HG02970 (cell line): ENCODE results near the gene MED22.
"Not testable (repeated sequence)": the region's sequence is repeated elsewhere in the genome, so short reads cannot be mapped to it uniquely, and the experiment has no call there.

Experiments
- ATAC-seq: cut with Tn5 transposase; IDR thresholded peaks from one replicate; pipeline ENCODE4 v1.9.1; 2021; ENCODE audit warnings: mild to moderate bottlenecking, moderate library complexity, moderate number of reproducible peaks; ENCODE audit not compliant: unreplicated experiment, low FRiP score

The MED22 gene

GRCh38 chr9:133347985-133348717 is at the start of gene MED22, which contains the start of gene RPL7A:
TSS of gene MED22 (minus strand) at chr9:133348131. CDS start at chr9:133346662, 1,469 bp downstream.
TSS of gene RPL7A (plus strand) at chr9:133348218. CDS start at chr9:133348244, 26 bp downstream.
- peak; percentile 83 for ATAC-seq

GRCh38 chr9:133397370-133397769 is 49.4 kb upstream of the MED22 start:
- ATAC-seq = no peak

- ATAC-seq = no peak
Measured at GRCh38 chr9:133396952-133397351, 49.0 kb upstream of the MED22 start.

DNA sequence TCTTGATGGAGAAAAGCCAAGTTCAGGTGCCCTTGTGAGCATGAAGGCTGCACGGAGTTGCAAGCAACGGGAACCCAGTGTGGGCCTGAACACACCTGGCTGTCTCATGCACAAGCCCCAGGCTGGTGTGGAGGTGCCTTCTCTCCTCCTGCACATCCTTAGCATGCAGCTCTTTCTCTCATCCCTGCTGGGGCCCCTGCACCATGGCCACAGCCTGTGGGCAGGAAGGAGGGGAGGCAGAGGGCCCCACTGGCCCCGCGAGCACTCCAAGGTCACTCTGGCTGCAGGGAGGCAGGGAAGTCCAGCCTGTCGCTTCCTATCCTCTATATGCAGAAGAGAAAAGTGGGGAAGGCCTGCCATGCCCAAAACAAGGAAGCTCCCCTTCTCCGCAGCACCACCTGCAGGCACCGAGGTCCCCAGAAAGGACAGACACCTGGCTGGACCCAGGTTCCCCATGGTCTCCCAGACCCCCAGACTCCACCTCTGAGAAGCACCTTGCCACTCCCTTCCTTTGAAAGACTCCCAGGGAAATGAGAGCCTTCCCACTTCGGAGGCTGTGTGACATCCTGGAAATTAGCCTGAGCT is 46.8 kb upstream of the MED22 start:
- ATAC-seq = no peak

GRCh38 chr9:133393399-133393798 is 45.5 kb upstream of the MED22 start:
- no peak for ATAC-seq

- ATAC-seq = not testable (repeated sequence)
Measured at GRCh38 chr9:133392308-133392707, 44.4 kb upstream of the MED22 start.

DNA sequence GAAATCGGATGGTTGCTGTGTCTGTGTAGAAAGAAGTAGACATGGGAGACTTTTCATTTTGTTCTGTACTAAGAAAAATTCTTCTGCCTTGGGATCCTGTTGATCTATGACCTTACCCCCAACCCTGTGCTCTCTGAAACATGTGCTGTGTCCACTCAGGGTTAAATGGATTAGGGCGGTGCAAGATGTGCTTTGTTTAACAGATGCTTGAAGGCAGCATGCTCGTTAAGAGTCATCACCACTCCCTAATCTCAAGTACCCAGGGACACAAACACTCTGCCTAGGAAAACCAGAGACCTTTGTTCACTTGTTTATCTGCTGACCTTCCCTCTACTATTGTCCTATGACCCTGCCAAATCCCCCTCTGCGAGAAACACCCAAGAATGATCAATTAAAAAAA is 43.5 kb upstream of the MED22 start:
- not testable (repeated sequence) for ATAC-seq

- ATAC-seq = no peak
Measured at GRCh38 chr9:133390713-133391112, 42.8 kb upstream of the MED22 start.

GRCh38 chr9:133389562-133389961 is 41.6 kb upstream of the MED22 start:
- no peak for ATAC-seq

DNA sequence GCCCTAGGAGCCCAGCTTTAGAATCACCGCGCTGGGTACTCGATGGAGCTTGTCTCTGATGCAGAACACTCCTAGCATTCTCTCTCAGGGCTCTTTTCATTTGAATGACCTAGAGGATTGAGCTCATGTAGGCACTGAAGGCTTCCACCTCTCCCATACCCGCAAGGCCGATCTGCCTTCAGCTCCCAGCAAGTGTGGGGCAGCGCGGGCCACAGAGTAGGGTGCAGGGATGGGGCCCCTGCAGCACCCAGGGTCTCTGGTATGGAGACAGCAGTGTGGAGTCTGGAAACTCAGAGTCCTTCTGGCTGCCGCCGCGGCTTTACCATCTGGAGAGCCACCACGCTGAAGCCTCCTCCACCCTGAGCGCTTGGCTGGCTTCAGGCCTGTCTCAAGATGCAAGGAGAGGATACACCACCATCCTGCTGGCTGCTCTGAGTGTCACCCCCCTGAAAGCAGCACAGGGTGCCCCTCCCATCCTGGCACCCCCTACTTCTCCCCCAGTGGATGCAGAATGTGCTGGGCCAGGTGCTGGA is 41.2 kb upstream of the MED22 start:
- ATAC-seq = no peak

DNA sequence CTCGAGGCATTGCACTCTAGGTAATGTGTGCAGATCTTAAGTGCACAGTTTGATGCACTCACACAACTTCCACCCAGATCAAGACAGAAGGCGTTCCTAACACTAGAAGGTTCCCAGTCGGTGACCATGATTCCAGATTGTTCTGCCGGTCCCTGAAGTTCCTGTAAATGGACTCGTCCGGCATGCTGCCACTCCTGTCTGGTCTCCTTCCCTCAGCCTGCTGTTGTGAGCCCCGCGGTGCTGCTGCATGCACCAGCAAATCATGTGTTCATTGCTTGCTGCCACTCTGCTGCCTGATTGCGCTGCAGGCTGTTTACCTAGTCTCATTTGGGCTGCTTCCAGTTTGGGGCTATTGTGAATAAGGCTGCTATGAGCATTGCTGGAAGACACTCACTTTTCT is 39.7 kb upstream of the MED22 start:
- ATAC-seq = no peak

- no peak for ATAC-seq
Measured at GRCh38 chr9:133386338-133386737, 38.4 kb upstream of the MED22 start.

DNA sequence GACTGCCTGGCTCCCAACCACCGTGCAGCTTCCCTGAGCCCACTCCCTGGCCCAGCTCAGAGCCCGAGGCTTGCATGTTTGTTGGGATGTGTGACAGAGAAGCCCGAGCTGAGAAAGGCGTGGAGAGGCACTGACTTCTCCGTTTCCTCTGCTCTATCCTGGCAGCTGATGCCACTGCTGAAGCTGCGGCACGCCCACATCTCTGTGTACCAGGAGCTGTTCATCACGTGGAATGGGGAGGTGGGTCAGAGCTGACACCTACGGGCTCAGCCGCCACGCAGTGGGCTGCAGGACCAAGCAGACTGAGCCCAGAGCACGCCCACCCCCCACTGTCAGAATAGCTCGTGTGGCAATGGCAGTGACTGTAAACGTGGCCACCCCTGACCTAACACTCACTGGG is 37.5 kb upstream of the MED22 start:
- no peak for ATAC-seq

GRCh38 chr9:133384736-133385321 is 36.9 kb upstream of the MED22 start:
- no peak for ATAC-seq

DNA sequence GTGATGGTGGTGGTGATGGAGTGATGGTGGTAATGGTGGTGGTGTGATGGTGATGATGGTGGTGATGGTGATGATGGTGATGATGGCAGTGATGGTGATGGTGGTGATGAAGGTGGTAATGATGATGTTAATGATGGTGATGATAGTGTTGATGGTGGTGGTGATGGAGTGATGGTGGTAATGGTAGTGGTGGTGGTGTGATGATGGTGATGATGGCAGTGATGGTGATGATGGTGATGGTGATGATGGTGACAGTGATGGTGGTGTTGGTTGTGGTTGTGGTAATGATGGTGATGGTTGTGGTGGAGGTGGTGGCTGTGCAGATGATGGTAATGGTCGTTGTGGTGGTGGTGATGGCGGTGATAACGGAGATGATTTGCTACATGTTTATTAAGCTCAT is 35.5 kb upstream of the MED22 start:
- no peak for ATAC-seq

DNA sequence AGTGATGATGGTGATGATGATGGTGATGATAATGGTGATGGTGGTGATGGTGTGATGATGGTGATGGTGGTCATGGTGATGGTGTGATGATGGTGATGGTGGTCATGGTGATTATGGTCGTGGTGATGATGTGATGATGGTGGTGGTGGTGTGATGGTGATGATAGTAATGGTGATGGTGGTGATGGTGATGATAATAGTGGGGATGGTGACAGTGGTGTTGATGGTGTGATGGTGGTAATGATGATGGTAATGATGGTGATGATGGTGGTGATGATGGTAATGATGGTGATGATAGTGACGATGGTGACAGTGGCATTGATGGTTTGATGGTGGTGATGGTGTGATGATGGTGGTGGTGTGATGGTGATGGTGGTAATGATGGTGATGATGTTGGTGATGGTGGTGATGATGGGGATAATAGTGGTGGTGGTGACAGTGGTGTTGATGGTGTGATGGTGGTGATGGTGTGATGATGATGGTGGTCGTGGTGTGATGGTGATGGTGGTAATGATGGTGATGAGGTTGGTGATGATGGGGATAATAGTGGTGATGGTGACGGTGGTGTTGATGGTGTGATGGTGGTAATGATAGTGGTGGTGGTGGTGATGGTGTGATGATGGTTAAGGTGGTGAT is 34.7 kb upstream of the MED22 start:
- no peak for ATAC-seq

DNA sequence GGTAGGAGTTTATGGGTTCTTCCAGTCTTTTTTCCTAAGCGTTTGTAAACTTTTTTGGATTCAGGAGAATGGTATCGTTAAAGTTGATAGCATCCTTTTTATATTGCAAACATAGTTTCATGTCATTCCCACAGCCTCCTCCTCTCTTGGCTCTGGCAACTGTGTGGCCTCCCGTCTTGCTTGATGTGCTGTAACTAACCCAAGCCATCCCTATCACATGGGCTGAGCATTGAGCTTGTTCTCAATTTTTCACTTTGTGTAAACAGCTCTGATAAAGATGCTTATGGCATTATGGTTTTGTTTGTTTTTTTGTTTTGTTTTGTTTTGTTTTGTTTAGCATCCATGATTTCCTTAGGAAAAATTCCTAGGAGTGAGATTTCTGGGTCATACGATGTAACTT is 32.8 kb upstream of the MED22 start:
- no peak for ATAC-seq

- ATAC-seq = no peak
Measured at GRCh38 chr9:133379153-133380086, 31.5 kb upstream of the MED22 start.

- no peak for ATAC-seq
Measured at GRCh38 chr9:133378408-133378962, 30.6 kb upstream of the MED22 start.
